Erythroblast (primary cell): ENCODE measurements around the gene ZNF791.

ENCODE experiments used
- GATA1 ChIP-seq: IDR thresholded peaks from 2 replicates; pipeline ENCODE4 v1.6.1; 2011; ENCODE audit warnings: low read depth, mild to moderate bottlenecking, control low read depth, low read length, moderate library complexity
- POLR2A ChIP-seq: IDR thresholded peaks from 2 replicates; pipeline ENCODE4 v1.6.1; 2011; ENCODE audit warnings: mild to moderate bottlenecking, low read length

- TF ChIP-seq POLR2A (no peak), GATA1 (no peak)
Observed at GRCh38 chr19:12567951-12568350, 42.8 kb upstream of the ZNF791 start.
